Brain microvascular endothelial cell (primary cell): ENCODE measurements around the gene TMCO4.

Experiments
- DNase-seq: peaks from one replicate; pipeline ENCODE4 v3.0.0-alpha.2; 2020
- H3K27ac ChIP-seq: fragments of 250-450 bp; sonication (Bioruptor Pico); 2 replicates; pipeline ENCODE4 v1.5.1; 2020; ENCODE audit warnings: mild to moderate bottlenecking, moderate library complexity
- H3K27me3 ChIP-seq: fragments of 250-450 bp; sonication (Bioruptor Pico); replicated peaks from 2 replicates; pipeline ENCODE4 v1.5.1; 2020; ENCODE audit warnings: mild to moderate bottlenecking
- H3K36me3 ChIP-seq: fragments of 250-450 bp; sonication (Bioruptor Pico); replicated peaks from 2 replicates; pipeline ENCODE4 v1.5.1; 2020; ENCODE audit warnings: mild to moderate bottlenecking
- H3K4me3 ChIP-seq: 2 replicates; pipeline ENCODE4 v1.5.1; 2011; ENCODE audit warnings: low read depth, mild to moderate bottlenecking, control low read depth, low read length, moderate library complexity
- in situ Hi-C: cut with HindIII; loops from 2 replicates; pipeline ENCODE4 v1.10.0; 2017; ENCODE audit warnings: low sequenced_read_pairs, low pct_ligation_motif_present
- TF ChIP-seq, protein P1 (sequence below): IDR thresholded peaks from 2 replicates; pipeline ENCODE4 v1.5.1; 2011; ENCODE audit warnings: low read depth, mild to moderate bottlenecking, moderate library complexity, low read length, control low read depth, inconsistent platforms; ENCODE audit errors: missing control alignments

The TMCO4 gene

GRCh38 chr1:19704247-19705113 lies 95.2 kb downstream of the TMCO4 start:
- Histone ChIP-seq H3K4me3 (no peak overlapping the region), H3K27ac (no peak overlapping the region), H3K36me3 (no peaks in the 10 kb centered on the region), H3K27me3 (no peaks in the 10 kb centered on the region)
- TF ChIP-seq, protein P1, sequence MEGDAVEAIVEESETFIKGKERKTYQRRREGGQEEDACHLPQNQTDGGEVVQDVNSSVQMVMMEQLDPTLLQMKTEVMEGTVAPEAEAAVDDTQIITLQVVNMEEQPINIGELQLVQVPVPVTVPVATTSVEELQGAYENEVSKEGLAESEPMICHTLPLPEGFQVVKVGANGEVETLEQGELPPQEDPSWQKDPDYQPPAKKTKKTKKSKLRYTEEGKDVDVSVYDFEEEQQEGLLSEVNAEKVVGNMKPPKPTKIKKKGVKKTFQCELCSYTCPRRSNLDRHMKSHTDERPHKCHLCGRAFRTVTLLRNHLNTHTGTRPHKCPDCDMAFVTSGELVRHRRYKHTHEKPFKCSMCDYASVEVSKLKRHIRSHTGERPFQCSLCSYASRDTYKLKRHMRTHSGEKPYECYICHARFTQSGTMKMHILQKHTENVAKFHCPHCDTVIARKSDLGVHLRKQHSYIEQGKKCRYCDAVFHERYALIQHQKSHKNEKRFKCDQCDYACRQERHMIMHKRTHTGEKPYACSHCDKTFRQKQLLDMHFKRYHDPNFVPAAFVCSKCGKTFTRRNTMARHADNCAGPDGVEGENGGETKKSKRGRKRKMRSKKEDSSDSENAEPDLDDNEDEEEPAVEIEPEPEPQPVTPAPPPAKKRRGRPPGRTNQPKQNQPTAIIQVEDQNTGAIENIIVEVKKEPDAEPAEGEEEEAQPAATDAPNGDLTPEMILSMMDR: peak; percentile 95
- DNase-seq: peak; percentile 74
- in situ Hi-C loops: no loop called here

- in situ Hi-C loops: no loop called here
- no peak overlapping the region for H3K4me3 ChIP-seq
- no peaks in the 10 kb centered on the region for H3K27me3 ChIP-seq
- DNase-seq: no peak
- TF ChIP-seq, protein P1: peak; percentile 4
- H3K36me3 ChIP-seq: no peaks in the 10 kb centered on the region
- no peak overlapping the region for H3K27ac ChIP-seq
Measured at GRCh38 chr1:19703280-19703679, 96.4 kb downstream of the TMCO4 start.

DNA sequence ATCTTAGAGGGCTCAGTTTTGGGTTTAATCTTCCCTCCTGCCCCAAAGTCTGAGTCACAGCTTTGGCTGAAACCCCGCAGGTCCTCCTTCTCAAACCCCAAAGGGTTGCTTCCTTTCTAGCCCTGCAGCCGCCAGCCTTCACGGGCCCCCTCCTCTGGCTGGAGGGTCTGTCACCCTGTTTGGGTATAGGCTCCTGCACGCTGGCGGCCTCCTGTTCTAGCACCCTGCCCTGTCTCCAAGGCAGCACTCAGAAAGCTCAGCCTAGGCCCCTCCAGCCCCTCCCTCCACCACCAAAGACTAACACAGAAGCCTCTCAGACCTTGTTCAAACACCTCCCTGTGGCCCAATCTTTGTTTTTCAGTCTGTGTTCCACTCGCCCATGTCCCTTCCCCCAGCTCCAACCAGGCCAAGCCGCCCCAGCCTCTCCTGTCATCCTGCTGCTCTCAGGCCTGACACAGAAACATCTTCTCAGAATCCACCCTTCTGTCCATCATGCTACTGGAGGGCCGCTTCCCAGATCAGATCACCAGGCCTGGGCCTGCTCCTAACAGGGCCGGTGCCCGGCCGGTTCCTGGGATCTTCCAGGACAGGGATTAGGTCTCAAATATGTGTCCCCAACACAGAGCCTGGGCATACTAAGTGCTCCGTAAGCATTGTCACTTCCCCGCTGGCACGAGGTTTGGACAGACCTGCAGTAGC lies 99.5 kb downstream of the TMCO4 start:
- H3K4me3 ChIP-seq: no peak overlapping the region
- in situ Hi-C loops: no loop called here
- no peaks in the 10 kb centered on the region for H3K36me3 ChIP-seq
- TF ChIP-seq, protein P1: no peak
- no peak for DNase-seq
- H3K27me3 ChIP-seq: no peaks in the 10 kb centered on the region
- no peak overlapping the region for H3K27ac ChIP-seq

- Histone ChIP-seq H3K27ac (no peak overlapping the region), H3K27me3 (no peaks in the 10 kb centered on the region), H3K36me3 (no peaks in the 10 kb centered on the region), H3K4me3 (no peak overlapping the region)
- TF ChIP-seq, protein P1: no peak
- DNase-seq: no peak
- in situ Hi-C loops: no loop called here
Measured at GRCh38 chr1:19698181-19698580, 101.5 kb downstream of the TMCO4 start.

- H3K36me3 ChIP-seq: no peaks in the 10 kb centered on the region
- H3K27ac ChIP-seq: no peak overlapping the region
- H3K4me3 ChIP-seq: no peak overlapping the region
- in situ Hi-C loops: no loop called here
- no peaks in the 10 kb centered on the region for H3K27me3 ChIP-seq
- no peak for DNase-seq
- TF ChIP-seq, protein P1: no peak
Measured at GRCh38 chr1:19696820-19697219, 102.9 kb downstream of the TMCO4 start.
